HG03159 (cell line): Measurements from ENCODE around the gene PRRT1.
"Not testable (repeated sequence)": the region's sequence is repeated elsewhere in the genome, so short reads cannot be mapped to it uniquely, and the experiment has no call there.

ENCODE experiments used
- ATAC-seq: cut with Tn5 transposase; IDR thresholded peaks from one replicate; pipeline ENCODE4 v1.9.1; 2021; ENCODE audit warnings: mild to moderate bottlenecking, moderate library complexity; ENCODE audit not compliant: unreplicated experiment

The PRRT1 gene

DNA sequence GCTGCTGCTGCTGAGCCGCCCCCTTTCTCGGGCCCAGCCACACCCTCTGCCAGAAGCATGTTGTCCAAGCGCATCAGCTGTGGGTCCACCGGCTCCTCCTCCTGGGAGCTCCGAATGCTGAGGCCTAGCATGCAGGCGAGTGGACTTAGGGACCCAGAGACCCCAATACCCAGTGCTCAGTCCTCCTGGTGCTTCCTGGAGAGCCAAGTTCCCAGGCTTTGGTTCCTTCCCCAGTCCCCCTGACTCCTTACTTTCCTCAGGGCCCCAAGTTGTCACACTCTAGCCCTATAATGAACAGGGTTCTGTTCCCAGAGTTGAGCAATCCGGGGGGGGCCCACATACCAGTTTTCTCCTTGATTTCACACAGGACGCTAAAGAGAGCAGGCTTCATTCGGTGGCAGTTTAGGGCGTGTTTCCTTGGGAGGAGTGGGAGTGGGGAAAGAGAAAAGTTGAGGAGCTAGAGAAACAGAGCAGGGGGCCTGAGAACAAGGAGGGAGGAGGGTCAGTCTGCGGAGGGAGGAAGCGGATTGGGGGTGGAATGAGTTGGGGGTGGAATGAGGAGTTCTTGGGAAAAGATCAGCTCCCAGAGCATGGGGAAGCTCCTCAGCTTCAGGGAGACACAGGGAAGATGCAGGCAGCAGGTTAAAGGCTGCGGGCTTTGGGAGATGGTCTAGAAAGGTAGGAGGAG lies 36.8 kb upstream of the PRRT1 start:
- no peak for ATAC-seq

DNA sequence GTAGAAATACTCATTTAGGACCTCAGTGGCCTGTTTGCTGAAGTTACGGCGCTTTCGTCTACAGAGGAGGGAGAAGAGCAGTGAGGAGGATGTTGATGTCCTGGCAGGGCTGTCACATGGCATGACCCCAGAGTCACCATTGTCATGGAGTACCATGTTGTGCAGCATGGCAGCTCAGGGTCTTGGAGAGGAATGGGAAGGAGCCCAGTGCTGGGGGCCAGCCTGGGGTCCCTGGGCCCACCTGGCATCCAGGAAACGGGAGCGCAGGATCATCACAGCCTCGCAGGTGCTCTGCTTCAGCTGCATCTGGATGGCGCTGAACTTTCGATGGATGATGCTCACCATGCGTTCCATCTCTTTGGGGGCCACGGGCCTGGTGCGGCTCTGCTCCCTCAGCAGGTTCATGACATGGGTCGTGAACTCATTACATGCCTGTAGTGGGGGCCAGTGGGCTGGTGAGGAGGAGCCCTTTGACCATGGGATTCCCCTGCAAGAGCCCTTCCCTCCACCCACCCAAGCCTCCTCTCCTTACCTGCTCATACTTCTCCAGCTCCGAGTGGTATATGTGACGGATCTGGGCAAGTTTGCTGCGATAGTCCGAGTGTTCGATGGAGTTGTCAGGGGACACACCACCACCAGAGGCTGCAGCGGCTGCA lies 36.1 kb upstream of the PRRT1 start:
- ATAC-seq, result not testable (repeated sequence)

DNA sequence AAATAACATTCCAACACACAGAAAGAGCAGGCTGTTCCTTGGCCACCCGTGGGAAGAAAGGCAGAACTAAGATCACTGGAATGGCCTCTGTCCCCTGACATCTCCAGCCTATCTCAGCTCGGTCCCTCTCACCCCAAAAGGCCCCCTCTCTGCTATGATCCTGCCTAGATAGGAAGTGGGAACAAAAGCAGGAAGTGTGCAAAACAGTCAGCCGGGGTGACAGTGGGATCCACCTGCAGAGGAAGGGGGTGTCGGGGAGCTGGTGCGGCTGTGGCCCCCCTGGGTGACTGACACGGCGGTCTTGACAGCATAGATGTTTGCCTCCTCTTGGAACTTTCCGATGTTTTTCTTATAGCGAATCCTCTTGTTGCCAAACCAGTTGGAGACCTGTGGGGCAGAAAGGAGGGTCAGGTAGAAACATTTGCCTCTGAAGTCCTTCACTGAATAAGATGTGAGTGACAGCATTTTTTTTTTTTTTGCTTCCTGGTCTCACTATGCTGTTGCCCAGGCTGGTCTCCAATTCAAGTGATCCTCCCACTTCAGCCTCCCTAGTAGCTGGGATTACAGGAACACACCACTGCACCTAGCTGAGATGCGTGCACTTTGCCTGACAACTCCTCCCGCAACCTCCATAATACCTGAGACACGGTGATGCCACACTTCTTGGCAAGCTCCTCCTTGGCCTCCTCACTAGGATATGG lies 35.4 kb upstream of the PRRT1 start:
- ATAC-seq, result no peak

DNA sequence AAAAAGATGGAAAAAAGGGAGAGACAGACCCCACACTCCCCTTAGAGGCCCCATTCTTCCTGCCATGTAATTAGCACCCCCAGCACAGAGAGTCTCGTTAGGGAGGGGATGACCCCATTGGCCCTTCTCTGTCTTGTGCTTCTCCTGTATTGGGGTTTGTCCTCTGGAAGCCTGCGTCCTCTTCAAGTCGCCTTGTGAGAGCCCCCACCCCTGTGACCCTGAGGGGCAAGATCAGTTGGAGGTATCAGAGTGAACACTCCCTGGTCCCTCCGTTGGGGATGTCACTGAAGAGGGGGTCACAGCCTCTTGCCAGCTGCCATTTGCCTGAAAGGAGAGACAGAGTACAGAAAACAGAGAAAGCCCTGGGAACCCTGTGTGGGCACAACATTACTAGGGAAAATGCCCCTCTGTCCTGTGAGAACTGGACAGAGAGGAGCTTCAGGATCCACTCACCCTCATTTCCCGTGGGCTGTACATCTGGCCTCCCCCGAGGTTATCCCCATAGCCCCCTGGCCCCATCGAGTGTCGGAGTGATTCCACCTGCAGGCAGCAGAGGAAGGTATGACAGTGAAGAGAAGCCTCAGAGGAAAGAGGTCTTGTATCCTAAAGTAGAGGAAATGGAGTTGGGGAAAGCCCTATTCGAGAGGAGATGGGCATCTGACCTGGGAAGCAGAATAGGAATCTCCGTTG lies 34.6 kb upstream of the PRRT1 start:
- ATAC-seq, result not testable (repeated sequence)

DNA sequence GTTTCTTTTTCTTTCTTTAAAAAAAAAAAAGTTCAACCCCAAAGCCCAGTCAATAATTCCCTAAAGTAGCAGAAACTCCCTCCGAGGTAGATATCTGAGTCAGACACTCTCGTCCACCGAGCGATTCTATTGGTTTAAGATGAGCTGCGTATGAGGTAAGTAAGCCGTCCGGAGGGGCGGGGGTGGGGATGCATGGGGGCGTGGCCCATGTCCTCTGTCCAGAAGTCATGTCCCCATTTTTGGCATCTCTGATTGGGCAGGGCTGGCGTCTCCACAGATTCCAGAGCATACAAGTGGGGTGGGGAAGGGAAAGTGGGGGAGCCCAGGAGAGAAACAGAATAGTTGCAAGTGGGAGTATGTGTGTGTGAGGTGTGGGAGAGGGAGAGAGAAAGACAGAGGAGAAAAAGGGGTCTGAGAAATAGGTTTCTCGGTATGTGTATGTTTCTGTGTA lies 34.0 kb upstream of the PRRT1 start:
- not testable (repeated sequence) for ATAC-seq

DNA sequence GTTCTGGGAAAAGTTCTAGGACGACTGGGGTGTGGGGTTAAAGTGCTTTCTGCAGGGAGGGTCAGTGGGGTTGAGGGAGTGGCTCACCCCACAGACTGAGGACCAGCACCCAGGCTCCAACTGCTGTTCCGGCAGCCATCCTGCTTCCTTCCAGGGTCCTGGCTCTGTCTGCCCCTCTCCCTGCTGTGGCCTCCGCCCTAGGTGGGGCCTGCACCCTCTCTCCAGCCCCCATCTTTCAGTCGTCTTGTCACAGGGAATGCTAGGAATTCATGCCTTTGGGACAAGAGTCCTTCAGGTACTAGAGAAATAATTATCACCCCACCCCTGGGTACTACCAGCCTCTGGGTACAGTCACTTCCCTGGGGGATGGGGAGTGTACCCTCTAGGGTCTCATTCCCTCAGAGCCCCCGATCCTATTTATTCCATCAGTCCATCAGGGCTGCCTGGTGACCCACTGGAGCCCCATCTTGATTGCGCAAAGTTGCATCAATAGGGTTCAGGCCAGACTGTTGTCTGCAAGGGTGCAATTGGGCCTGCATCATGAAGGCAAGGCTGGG lies 32.4 kb upstream of the PRRT1 start, which contains the start of gene AGER:
AGER (minus strand) TSS at position 170 of the 557 bp plus-strand sequence; CDS start at position 139, 31 bp downstream.
- no peak for ATAC-seq

DNA sequence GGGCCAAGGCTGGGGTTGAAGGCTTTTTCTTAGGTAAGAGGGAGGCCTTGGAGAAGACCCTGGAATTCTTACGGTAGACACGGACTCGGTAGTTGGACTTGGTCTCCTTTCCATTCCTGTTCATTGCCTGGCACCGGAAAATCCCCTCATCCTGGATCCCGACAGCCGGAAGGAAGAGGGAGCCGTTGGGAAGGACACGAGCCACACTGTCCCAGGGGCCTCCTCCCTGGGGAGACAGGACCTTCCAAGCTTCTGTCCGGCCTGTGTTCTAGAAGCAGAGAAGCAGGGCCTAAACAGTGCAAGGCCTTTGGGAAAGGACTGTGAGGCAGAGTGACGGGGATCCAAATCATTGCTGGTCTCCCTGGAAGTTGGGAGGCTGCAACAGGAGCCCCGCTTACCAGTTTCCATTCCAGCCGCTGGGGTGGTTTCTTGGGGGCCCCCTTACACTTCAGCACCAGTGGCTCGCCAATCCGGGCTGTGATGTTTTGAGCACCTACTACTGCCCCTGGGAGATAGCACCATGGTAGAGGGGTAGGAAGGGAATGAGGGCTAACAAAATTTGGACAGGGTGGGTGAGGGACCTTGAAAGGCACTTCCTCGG lies 31.8 kb upstream of the PRRT1 start:
- ATAC-seq, result no peak

DNA sequence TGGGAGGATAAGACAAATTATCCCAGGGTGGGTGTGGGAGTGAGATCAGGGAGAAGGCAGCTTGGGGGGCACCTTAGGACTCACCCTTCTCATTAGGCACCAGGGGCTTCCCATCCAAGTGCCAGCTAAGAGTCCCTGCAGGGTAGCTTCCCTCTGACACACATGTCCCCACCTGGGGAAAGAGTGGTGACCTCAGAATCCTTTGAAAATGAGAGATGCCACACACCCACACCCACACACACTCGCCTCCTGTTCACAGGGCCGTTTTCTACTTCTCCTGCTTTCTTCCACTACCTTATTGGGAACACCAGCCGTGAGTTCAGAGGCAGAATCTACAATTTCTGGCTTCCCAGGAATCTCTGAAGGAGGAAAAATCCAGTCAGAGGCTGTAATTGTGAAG lies 31.3 kb upstream of the PRRT1 start:
- no peak for ATAC-seq

DNA sequence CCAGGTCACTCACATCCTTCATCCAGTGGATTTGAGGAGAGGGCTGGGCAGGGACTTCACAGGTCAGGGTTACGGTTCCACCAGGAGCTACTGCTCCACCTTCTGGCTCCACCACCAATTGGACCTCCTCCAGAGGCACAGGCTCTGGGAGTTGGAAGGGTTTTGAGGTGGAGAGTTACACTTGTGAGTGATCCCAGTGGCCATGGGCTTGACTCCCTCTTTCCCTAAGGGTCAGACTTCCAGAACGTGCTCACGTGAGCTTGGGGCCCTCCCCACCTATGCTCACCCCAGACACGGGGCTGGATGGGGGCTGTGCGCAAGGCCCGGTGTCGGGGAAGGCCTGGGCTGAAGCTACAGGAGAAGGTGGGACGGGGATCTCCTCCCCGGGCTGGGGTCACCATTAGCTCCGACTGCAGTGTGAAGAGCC lies 30.8 kb upstream of the PRRT1 start:
- ATAC-seq, result no peak

DNA sequence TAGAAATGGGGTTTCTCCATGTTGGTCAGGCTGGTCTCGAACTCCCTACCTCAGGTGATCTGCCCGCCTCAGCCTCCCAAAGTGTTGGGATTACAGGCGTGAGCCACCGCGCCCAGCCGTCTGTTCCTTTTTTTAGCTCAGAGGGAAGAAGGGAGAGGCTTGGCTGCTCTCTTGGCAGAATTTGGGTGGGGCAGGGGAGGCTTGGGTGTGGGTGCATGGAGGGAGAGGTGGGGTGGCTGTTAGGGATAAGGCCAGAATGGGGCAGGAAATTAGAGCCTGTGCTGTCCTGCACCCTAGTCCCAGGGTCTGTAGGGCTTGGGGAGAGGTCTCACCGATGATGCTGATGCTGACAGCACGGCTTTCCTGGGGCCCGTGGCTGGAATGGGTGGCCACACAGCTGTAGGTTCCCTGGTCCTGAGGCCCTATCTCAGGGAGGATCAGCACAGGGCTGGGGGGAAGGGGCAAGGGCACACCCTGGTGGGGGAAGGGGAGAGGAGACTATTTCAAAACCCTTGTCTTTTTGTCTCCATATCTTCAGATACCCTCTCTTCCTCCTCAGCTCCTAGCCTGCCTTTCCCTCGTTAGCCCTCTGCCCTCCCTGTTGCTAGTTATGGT lies 30.3 kb upstream of the PRRT1 start:
- ATAC-seq, result no peak

DNA sequence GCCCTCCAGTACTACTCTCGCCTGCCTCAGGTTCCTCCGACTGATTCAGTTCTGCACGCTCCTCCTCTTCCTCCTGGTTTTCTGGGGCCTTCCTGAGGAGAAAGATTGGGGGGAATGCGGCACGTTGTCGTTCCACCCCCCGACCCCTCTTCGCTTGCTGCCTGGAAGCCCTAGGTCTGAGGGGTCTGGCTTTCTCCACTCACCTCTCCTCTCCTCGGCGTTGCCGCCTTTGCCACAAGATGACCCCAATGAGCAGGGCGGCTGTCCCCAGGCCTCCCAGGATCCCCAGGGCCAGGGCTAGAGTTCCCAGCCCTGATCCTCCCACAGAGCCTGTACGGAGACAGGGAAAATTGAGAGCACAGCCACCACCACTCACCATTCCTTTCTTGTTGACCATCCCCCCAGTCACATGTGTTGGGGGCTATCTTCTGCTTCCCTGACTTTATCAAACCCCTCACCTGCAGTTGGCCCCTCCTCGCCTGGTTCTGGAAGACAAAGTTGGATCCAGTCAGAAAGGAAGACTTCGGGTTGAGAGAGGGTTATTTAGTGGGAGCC lies 29.5 kb upstream of the PRRT1 start:
- no peak for ATAC-seq

DNA sequence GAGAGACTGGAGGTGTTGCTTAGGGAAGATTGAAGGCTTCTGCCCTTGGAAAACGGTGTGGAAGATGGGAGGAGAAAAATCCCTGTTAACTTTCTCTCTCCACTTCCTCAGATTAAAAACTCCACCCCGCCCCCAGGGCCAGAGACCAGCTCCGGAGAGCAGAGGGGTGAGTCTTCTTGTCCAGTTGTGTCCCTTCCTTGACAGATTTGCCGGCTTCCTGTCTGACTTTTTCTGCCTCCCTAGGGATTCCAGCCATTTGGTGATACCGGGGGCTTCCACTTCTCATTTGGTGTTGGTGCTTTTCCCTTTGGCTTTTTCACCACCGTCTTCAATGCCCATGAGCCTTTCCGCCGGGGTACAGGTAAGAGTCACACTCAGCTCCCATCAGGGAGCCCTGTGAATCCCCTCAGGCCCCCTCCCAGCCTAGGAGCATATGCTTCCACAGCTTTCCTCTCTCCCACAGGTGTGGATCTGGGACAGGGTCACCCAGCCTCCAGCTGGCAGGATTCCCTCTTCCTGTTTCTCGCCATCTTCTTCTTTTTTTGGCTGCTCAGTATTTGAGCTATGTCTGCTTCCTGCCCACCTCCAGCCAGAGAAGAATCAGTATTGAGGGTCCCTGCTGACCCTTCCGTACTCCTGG lies 28.1 kb upstream of the PRRT1 start:
- no peak for ATAC-seq

DNA sequence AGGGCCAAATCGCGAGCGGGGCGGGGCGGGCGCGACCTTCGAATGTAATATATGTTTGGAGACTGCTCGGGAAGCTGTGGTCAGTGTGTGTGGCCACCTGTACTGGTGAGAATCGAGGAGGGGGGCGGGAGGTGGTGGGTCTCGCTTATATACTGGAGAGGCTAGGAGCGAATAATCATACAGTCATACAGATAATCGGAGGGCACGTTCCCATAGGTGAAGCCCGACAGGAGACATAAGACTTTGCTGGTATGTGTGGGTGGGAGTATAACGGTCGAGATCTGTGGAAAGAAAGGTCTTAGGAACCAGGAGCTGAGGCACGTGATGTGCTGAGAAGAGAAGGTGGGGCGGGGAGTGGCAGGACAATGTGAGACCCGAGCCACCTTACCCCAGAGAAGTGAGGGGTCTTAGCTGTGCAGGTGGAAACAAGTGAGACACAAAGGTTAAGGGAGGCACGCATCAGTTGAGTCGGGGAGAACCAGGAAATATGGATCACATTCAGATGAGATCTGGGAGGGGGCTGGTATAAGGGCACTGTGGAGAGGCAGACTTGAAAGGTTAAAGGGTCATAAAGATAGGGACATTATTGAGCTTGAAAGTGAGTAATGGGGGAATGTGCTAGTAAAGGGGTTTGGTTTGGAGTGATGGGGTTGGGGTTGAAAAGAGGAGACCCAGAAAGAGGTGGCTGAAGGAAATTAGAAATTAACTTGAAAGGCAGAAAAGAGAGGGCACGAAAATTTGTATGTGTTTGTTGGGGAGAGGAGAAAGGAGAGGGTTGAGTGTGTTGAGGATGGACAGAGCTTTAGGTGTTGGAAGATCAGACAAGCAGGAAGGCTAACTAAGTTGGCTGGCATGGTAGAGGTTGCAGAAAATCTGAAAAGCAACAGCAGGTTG lies 27.1 kb upstream of the PRRT1 start:
- ATAC-seq, result no peak

DNA sequence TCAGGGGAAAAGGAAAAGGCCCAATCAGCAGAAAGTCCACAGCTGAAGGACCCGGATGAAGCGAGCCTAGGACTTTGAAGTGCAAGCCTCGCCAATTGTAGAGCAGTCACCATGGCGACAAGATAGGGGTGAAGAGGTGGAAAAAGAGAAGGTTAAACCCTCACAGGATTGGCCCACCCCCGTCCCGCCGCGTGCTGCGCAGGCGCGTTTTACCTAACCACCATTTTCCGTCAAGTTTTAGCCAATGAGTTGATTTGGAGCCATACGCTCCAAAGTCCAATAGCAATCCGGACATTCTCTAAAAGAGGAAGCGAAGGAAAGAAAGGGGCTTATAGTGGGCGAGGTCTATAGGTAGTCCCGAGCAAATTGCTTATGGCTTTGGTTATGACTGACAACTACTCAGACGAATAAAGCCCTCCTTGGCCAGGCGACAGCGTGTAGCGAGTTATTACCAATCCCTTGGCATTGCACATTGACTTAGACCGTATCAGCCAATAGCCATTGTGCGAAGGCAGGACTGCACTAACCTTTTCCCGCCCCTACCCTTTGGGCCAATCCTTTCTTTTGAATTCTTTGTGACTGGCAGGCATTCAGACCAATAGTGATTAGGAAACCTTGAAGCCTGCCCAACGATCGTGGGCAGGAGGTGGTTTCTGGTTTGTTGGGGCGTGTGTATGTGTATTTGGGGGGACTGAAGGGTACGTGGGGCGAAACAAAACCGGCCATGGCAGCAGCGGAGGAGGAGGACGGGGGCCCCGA lies 26.2 kb upstream of the PRRT1 start, which contains the start of gene RNF5:
RNF5 (plus strand) TSS at position 618 of the 759 bp plus-strand sequence; CDS start at position 725, 107 bp downstream.
- peak; percentile 75 for ATAC-seq

DNA sequence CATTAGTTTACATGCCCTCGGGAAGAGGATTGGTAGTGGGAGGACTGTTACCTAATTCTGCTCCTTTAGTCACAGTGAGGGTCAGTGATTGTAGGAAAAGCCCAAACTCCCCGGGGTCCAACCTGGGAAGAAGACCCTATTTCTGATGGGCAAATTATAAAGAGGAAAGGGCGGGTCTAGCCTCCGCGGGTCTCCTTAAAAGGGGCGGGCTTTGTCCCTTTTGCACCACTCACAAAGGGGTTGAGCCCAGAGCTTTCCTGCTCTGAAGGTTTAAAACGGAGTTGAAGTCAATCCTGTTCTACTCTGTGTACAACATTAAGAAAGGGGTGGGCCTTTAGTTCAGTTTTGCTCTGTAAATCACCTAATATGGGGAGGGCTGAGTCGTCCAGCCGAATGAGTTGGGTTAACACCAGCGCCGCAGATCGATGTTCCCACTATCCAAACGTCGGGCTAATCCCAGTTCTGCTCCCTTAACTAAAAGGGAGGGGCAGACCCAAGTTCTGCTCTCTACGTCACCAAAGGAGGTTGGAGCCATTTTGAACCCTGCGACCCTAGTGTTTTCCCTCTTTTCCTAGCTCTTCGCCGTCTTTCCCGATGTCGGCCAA lies 25.5 kb upstream of the PRRT1 start:
- no peak for ATAC-seq

DNA sequence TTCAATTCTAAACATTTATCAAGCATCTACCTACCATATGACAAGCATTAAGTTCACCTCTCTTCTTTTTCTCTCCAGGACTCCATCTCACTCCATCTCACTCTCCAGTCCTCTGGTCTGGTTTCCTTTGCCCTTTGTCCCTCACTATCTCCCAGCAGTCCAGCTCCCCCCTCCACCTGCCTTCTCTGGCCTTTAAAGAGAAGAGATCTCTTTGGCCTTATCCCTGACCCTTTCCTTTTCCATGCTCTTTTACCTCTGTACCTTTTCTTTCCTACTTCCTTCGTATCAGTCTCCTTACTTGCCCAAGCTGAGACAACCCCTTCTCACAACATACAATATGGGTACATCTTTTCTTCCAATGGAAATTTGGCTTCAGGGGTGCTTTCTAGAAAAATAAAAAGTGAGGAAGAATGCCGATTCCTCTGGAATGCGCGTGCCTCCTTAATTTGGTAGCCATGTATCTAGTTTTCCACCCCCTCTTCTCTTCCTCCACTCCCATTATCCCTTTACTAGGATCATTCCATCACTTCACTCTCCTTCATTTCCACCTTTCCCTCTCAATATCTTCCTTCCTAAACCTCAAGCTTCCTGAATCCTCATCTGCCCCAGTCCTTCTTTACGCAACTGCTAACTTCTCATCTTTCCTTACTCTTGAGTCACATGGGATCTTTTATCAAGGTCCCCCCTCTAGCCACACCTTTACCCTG lies 24.9 kb upstream of the PRRT1 start:
- ATAC-seq, result no peak
